Upper lobe of left lung (tissue), 6 donors: ENCODE measurements around the gene FAXC. TPM values are rescaled to one million over a fixed set of nuclear protein-coding genes. Genes with fewer than 3 reads are reported as not detected.

ENCODE experiments used
- ATAC-seq, 2 donors: fragments of 200-7000 bp; cut with Tn5 transposase; one replicate each; pipeline ENCODE4 v1.9.1; 2022; ENCODE audit warnings: mild to moderate bottlenecking in 2 of 2, moderate library complexity in 2 of 2; ENCODE audit not compliant: low FRiP score in 2 of 2
- DNase-seq, 2 donors: peaks; one replicate each; pipeline ENCODE4 v3.0.0-alpha.2; 2019 to 2020
- H3K27ac ChIP-seq, 4 donors: fragments of 200-600 bp; sonication (generic); one replicate each; pipeline ENCODE4 v1.5.1; 2016 to 2019
- H3K27me3 ChIP-seq, 4 donors: fragments of 200-600 bp; sonication (generic); one replicate each; pipeline ENCODE4 v1.5.1; 2017 to 2019
- H3K36me3 ChIP-seq, 4 donors: fragments of 200-600 bp; sonication (generic); one replicate each; pipeline ENCODE4 v1.5.1; 2016 to 2019
- H3K4me1 ChIP-seq, 4 donors: fragments of 200-600 bp; sonication (generic); one replicate each; pipeline ENCODE4 v1.5.1; 2018 to 2019
- H3K4me3 ChIP-seq, 4 donors: fragments of 200-600 bp; sonication (generic); one replicate each; pipeline ENCODE4 v1.5.1; 2017 to 2019; ENCODE audit warnings: mild to moderate bottlenecking in 2 of 4, moderate library complexity in 1 of 4
- H3K9me3 ChIP-seq, 4 donors: fragments of 200-600 bp; sonication (generic); one replicate each; pipeline ENCODE4 v1.5.1; 2018 to 2019
- CTCF ChIP-seq, 6 experiments: fragments of 450-650 bp in 4 of 6; fragments of 200-600 bp in 2 of 6; sonication (generic) in 2 of 6; IDR thresholded peaks; one replicate each; pipeline ENCODE4 v1.5.1; 2016 to 2019; ENCODE audit warnings: antibody characterized with exemption in 6 of 6
- EP300 ChIP-seq, 4 donors: sonication (generic); formaldehyde crosslinking; IDR thresholded peaks; one replicate each; pipeline ENCODE4 v1.5.1; 2017; ENCODE audit warnings: antibody characterized with exemption in 4 of 4, control low read depth in 2 of 4
- POLR2A ChIP-seq, 4 donors: fragments of 450-650 bp; IDR thresholded peaks; one replicate each; pipeline ENCODE4 v1.5.1; 2016 to 2017; ENCODE audit warnings: antibody characterized with exemption in 4 of 4, mild to moderate bottlenecking in 2 of 4
- POLR2AphosphoS5 ChIP-seq, 2 donors: sonication (generic); formaldehyde crosslinking; IDR thresholded peaks; one replicate each; pipeline ENCODE4 v1.5.1; 2017; ENCODE audit warnings: antibody characterized with exemption in 2 of 2
- WGBS, 2 donors: methylation state at CpG; one replicate each; pipeline ENCODE4 v1.1.5; 2017 to 2018; 5-methylcytosine and 5-hydroxymethylcytosine counted together
- total RNA-seq, 6 donors: library from RNA; depleted of rRNA in 4 of 6; stranded (reverse); fragments of >200 nt in 4 of 6; gene quantifications; one replicate each; pipeline versions ENCODE4 v1.1.0 to v1.2.1, GENCODE V29; 2016 to 2021
- donor health status: DM: no; HTN: no; CAD: no; lungs with moderate emphysema.
- donor health status: DM: no; HTN: yes; CAD: no; lungs with severe emphysema.

FAXC gene
- total RNA-seq, 6 donors from 2014 or later: 2.2 to 12.1 (median 8.1) TPM

DNA sequence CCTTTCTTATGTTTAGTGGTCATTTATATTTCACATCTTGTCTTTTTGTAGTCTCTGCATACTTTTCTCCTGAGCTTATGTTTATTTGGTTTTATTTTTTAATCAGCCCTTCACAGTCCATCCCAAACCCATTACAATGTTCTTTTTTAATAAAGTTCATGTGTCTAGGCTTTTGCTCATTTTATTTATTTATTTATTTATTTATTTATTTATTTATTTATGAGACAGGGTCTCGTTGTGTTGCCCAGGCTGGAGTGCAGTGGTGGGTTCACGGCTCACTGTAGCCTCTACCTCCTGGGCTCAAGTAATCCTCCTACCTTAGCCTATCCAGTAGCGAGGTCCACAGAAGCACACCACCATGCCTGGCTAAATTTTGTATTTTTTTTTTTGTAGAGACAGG lies 41.4 kb upstream of the FAXC start:
- peaks cover 0 to 6% (median 3%) of the 10 kb centered on the region in 4 donors for H3K4me1 ChIP-seq
- H3K4me3 ChIP-seq: no peak overlapping the region
- TF ChIP-seq EP300 (IDR thresholded peaks at IDR 0.05): no peak
- no peak for TF ChIP-seq POLR2AphosphoS5 (IDR thresholded peaks at IDR 0.05)
- TF ChIP-seq POLR2A (IDR thresholded peaks at IDR 0.05): no peak
- TF ChIP-seq CTCF (IDR thresholded peaks at IDR 0.05): no peak
- 94 to 99% methylated on average over 3 of the region's 3 CpGs for WGBS, 2 donors
- H3K36me3 ChIP-seq: no peaks in the 10 kb centered on the region
- no peaks in the 10 kb centered on the region for H3K9me3 ChIP-seq
- no peak overlapping the region for H3K27ac ChIP-seq
- H3K27me3 ChIP-seq: no peaks in the 10 kb centered on the region
- ATAC-seq: no peak
- no peak for DNase-seq

- ATAC-seq (no peak), DNase-seq (no peak)
- Histone ChIP-seq H3K4me1 (no peaks in the 10 kb centered on the region), H3K27ac (no peak overlapping the region), H3K36me3 (no peaks in the 10 kb centered on the region), H3K4me3 (no peak overlapping the region), H3K27me3 (no peaks in the 10 kb centered on the region), H3K9me3 (no peaks in the 10 kb centered on the region)
- WGBS, 2 donors: 83 to 98% methylated on average over 3 of the region's 3 CpGs
- no peak for TF ChIP-seq CTCF (IDR thresholded peaks at IDR 0.05)
- TF ChIP-seq POLR2AphosphoS5 (IDR thresholded peaks at IDR 0.05): no peak
- TF ChIP-seq POLR2A (IDR thresholded peaks at IDR 0.05): no peak
- no peak for TF ChIP-seq EP300 (IDR thresholded peaks at IDR 0.05)
Measured at GRCh38 chr6:99384507-99384906, 35.0 kb upstream of the FAXC start.

GRCh38 chr6:99378636-99379035 lies 29.2 kb upstream of the FAXC start:
- Histone ChIP-seq H3K9me3 (no peaks in the 10 kb centered on the region), H3K27ac (no peak overlapping the region), H3K36me3 (peaks cover 0 to 4% (median 0%) of the 10 kb centered on the region in 4 donors), H3K4me1 (no peaks in the 10 kb centered on the region), H3K4me3 (no peak overlapping the region), H3K27me3 (no peaks in the 10 kb centered on the region)
- DNase-seq (no peak), ATAC-seq (no peak)
- no peak for TF ChIP-seq POLR2AphosphoS5 (IDR thresholded peaks at IDR 0.05)
- no peak for TF ChIP-seq CTCF (IDR thresholded peaks at IDR 0.05)
- no peak for TF ChIP-seq EP300 (IDR thresholded peaks at IDR 0.05)
- no peak for TF ChIP-seq POLR2A (IDR thresholded peaks at IDR 0.05)

GRCh38 chr6:99369533-99369932 lies 20.1 kb upstream of the FAXC start:
- Histone ChIP-seq H3K36me3 (no peaks in the 10 kb centered on the region), H3K27me3 (no peaks in the 10 kb centered on the region), H3K4me1 (no peaks in the 10 kb centered on the region), H3K9me3 (no peaks in the 10 kb centered on the region), H3K27ac (no peak overlapping the region), H3K4me3 (no peak overlapping the region)
- DNase-seq (no peak), ATAC-seq (no peak)
- TF ChIP-seq EP300 (IDR thresholded peaks at IDR 0.05) (no peak), POLR2AphosphoS5 (IDR thresholded peaks at IDR 0.05) (no peak), CTCF (IDR thresholded peaks at IDR 0.05) (no peak), POLR2A (IDR thresholded peaks at IDR 0.05) (no peak)

DNA sequence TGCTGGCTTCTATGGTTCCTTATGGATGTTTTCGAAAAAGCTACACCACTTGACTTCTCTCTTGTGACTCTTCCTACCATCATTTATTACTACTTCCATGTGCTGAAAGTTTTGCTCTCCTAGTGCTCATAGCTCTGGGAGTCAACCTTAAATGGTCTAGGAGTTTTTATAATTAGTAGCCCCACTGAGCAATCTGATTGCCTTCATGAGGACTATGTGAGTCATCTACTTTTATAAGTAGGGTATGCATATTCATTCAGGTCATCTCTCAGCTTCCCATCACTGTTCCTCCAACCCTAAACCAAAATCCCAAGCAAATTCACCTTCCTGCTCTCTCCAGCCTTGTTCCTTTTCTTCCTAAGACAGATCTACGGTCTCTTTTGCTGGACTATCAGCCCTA lies 17.4 kb upstream of the FAXC start:
- Histone ChIP-seq H3K36me3 (no peaks in the 10 kb centered on the region), H3K4me1 (no peaks in the 10 kb centered on the region), H3K27ac (no peak overlapping the region), H3K27me3 (no peaks in the 10 kb centered on the region), H3K4me3 (no peak overlapping the region), H3K9me3 (no peaks in the 10 kb centered on the region)
- TF ChIP-seq CTCF (IDR thresholded peaks at IDR 0.05) (no peak), EP300 (IDR thresholded peaks at IDR 0.05) (no peak), POLR2AphosphoS5 (IDR thresholded peaks at IDR 0.05) (no peak), POLR2A (IDR thresholded peaks at IDR 0.05) (no peak)
- DNase-seq (no peak), ATAC-seq (no peak)
- 95 to 100% methylated on average over 2 of the region's 2 CpGs for WGBS, 2 donors
